ENCODE data around the gene SSNA1.

Gene SSNA1

DNA sequence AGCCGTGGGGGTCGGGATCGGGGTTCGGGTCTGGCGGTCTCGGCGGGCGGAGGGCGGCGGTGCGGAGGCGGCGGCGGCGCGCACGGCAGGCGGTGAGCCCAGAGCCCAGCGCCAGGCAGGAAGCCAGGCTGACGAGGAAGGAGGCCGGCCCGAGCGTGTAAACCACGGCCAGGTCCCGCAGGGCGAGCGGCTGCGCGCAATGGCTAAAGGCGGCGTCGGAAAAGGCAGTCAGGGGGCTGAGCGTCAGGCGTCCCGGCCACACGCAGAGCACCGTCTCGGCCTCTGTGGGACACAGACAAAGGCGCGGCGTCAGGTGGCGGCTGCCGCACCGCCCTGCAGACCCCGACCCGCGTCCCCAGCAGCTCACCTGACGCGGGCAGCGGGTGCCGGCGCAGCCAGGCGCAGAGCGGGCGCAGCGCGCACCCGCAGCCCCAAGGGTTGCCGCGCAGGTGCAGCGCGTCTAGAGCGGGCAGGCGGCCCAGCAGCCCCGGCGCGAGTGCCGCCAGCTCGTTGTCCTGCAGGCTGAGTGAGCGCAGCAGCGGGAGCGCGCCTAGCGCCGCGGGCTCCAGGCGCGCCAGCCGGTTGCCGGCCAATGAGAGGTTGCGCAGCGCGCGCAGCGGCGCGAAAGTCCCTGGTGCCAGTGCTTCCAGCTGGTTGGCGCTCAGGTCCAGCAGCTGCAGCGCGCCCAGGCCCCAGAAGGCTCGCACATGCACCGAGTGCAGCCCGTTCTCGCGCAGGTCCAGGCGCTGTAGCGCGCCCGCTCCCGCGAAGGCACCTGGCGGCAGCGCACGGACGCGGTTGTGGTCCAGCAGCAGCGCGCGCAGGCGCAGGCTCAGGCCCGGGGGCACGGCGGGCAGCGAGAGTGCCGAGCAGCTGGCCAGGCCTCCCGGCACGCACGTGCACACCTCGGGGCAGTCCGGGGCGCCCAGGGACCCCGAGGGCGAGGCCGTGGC lies 19.3 kb upstream of the SSNA1 start:
- no peak for DNase-seq

- no peak for DNase-seq
These were observed 18.5 kb upstream of the SSNA1 start, which contains the start of gene LRRC26 for GRCh38 chr9:137169896-137170358. LRRC26 (minus strand) TSS chr9:137170051; CDS start chr9:137169943, 108 bp downstream.

- DNase-seq = no peak
These were observed 17.9 kb upstream of the SSNA1 start for GRCh38 chr9:137170486-137171148.

DNA sequence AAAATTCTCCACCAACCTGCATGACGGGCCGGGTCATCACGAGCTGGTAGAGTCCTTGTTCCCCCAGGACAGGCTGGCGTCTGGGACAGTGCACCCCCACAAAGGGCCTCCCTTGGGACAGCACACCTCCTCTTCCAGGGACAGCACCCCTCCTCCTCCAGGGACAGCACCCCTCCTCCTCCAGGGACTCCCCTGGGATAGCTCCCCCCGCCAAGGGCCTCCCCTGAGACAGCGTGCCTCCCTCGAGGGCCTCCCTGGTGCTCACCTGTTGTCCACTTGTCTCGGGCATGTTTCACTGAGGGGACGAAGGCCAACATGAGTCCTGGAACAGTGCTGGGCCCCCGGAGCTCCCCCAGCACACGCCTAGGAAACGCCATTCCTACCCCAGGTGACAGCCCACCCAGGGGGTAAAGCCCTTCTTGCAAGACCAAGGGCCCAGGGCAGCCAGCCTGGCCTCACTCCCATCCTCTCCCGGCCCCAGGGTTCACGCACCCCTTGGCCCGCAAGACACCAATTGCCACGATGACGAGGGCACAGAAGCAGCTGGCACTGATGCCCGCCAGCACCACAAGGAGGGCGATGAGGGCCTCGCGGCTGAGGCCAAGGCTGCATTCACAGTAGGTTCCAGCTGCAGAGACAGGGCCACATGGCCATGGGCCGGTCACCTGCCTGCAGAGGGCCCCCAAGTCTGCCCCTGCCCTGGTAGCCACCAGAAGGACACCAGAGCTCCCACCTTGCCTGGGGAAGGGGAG lies 17.2 kb upstream of the SSNA1 start:
- DNase-seq = no peak

DNA sequence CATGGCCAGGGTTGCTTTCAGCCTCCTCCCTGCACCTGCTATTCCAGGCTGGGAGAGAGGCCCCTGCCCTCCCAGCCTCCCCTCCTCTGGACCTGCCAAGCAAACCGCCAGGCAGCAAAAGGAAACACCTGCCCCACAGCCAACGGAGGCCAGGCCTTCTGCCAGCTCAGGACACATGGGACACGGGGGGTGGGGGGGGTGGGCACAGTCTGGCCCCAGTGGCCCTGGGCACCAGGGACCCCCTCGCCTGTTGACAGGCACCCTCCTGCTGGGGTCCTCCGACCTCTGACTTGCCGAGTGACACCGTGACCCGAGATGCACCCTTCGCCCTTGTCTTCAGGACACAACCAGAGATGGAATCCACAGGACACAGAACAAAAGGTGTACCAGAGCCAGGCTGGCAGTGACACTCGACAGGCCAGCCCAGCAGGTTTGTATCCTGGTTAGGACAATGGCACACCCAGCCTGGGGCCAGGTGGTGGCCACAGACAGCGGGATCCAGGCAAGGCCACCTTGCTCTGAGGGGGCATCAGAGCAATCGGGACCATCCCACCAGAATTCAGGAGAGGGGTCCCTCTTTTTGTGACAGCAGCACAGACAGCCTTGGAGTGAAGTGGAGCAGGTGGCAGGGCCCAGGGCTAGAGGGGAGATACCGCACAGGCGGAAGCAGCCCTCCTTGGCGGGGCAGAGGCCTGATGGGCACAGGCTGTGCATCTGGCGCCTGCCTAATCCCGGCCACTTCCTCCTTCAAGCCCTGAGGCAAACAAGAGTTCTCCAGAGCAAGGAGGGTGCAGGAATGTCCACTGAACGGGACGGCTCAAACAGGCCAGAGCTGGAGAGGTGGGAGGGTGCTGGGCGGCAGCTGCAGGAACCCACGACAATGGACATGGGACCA lies 15.3 kb upstream of the SSNA1 start:
- DNase-seq = no peak

DNA sequence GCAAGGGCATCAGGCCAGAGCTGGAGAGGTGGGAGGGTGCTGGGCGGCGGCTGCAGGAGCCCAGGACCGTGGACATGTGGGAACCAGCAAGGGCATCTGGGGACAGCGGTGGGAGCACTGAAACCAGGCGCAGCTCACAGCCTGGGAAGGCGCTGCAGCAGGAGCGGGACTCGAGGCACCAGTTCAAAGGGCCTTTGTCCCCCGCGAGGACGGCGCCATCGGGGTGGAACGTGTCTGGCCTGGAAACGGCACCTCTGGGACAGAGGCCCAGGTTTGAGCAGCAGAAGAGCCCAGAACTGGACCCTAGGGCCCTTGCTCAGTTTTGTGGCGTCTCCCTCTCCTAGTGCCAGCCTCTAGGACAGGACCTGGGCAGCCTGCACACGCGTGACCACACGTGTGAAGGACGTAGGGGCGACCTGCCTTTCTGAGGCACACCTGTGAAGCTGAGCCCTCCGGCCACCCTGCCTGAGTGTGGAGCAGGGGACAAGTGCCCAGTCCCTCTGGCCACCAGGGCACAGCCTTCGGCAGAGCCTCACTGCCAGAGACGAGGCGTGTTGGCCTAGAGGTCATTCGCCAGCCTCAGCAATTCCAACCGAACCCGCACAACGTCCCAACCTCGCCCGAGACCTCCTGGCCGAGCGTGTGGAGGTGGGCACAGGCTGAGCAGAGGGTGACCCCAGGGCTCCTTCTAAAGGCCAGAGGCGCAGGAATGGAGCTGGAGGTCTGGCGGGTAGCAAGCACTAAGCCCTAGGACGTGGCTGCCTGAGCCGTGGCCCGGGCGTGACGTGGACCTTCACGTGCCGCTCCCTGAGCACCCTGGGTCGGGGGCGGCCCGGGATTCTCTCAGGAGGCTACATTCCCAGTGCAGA lies 14.4 kb upstream of the SSNA1 start:
- no peak for DNase-seq

DNA sequence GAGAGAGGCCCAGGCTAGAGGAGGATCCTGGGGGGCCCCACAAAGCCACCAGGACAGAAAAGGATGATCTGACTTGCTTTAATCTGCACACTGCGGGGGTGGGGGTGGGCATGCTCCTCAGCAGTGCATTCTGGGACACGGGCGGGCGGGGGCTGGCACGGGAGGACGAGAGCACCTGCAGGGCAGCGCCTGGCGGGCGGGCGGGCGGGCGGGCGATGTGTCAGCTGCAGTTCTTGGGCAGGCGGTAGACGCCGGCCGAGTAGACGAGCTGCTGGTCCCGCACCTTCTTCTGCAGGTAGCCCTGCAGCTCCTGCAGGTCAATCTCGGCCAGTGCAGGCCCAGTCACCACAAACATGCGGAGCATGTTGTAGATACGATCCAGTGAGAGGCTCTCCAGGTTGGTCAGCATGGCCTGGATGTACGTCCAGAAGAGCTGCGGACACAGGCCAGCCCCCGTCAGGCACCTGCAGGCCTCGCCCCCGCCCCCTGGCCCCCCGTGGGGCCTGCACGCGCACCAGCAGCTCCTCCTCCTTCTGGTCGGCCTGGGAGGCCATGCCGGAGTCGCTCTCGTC lies 13.7 kb upstream of the SSNA1 start:
- no peak for DNase-seq

DNA sequence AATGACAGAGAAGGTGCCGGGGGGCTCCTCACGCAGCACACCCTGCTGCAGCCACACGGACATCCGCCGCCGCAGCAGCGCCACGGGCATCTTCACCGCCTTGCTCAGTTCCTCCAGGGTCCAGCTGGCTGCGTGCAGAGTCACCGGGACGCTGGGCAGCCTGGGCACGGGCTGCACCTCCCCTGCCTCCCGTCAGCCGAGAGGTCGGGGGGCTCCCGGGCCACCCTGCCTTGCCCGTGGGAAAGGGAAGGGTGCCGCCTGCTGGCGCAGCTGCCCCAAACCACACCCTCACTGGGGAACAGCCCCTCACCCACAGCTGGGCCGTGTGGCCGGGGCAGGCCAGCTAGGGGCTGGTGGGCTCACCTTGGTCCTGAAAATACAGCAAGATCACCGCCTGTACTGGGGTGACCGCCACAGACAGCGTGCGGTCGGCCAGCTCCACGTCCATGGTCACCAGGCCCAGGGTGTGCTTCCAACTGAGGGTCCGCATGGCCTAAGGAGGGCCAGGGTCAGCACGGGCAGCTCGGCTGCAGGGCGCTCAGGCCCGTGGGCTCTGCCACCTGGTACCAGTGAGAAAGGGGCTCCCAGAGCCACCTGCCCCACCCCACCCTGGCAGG lies 13.0 kb upstream of the SSNA1 start:
- no peak for DNase-seq

DNA sequence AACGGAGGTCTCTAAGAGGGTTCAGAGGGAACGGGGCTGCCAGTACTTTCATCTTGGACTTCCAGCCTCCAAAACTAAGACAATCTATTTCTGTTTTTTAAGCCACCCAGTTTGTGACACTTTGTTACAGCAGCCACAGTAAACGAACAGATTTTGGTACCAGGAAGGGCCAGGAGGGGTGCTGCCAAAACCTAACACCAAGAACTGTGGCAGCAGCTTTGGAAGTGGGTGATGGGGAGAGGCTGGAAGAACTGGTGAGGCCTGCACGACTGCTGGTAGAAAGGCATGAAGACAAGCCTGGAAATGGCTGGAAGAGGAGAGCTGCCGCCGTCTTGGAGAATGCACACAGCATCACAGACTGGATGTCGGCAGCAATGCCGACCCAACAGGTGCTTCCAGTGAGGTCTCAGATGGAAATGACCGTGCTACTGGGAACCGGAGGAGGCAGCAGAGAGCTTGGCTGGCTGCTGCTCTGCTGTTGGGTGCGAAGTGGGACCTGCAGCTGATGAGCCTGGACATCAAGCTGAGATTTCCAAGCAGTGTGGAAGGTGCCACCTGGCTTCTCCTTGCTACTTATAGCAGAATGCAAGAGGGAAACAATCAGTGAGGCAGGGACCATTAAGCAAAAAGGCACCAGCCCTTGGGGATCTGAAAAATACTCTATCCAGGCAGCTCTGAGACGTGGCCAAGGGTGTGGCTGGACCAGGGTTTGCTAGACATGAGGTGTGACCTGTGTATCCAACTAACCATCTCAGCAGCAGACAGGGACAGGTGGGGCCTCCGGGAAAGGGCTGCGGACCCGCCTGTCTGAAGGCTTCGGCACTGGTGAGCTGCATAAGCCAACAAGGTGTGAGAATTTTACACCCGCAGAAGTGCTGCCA lies 11.9 kb upstream of the SSNA1 start:
- peak; percentile 23 for DNase-seq

- no peak for DNase-seq
These were observed 10.1 kb upstream of the SSNA1 start for GRCh38 chr9:137178201-137178938.

- no peak for DNase-seq
These were observed 9.4 kb upstream of the SSNA1 start for GRCh38 chr9:137178939-137179630.

- no peak for DNase-seq
These were observed 8.7 kb upstream of the SSNA1 start for GRCh38 chr9:137179761-137180160.

DNA sequence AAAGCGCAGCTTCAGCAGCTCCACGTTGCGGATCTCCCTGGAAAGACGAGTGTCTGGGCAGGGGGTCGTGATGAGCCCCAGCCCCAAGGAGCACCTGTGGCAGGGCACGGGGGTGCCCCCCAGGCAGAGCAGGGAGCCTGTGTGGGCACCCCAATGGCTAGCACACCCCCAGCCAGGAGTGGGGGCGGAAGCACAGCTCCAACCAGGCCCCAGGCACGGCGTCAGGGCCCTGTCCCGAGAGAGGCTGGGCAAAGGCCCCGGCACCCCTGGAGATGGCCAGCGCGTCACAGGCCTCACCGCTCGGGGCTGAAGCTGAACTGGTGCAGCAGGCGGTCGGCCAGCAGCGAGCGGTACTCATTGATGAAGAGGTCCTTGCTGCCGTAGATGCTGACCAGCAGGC lies 8.0 kb upstream of the SSNA1 start:
- DNase-seq = no peak

- no peak for DNase-seq
These were observed 6.8 kb upstream of the SSNA1 start for GRCh38 chr9:137181680-137182079.

GRCh38 chr9:137182836-137183235 lies 5.6 kb upstream of the SSNA1 start:
- DNase-seq = no peak

DNA sequence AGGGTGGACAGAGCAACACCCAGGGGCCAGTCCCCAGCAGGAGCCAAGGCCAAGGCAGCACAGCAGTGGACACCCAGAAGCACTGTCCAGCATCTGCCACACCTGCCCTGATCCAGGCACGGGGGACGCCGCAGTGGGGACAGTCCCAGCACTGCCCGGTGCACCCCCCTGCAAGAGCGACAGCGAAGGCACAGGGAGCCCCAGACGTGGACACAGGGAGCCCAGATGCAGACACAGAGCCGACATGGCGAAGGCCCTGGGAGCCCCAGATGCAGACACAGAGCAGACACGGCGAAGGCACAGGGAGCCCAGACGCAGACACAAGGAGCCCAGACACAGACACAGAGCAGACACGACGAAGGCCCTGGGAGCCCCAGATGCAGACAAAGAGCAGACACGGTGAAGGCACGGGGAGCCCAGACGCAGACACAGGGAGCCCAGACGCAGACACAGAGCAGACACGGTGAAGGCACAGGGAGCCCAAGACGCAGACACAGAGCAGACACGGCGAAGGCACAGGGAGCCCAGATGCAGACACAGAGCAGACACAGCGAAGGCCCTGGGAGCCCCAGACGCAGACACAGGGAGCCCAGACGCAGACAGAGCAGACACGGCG lies 4.4 kb upstream of the SSNA1 start:
- no peak for DNase-seq

DNA sequence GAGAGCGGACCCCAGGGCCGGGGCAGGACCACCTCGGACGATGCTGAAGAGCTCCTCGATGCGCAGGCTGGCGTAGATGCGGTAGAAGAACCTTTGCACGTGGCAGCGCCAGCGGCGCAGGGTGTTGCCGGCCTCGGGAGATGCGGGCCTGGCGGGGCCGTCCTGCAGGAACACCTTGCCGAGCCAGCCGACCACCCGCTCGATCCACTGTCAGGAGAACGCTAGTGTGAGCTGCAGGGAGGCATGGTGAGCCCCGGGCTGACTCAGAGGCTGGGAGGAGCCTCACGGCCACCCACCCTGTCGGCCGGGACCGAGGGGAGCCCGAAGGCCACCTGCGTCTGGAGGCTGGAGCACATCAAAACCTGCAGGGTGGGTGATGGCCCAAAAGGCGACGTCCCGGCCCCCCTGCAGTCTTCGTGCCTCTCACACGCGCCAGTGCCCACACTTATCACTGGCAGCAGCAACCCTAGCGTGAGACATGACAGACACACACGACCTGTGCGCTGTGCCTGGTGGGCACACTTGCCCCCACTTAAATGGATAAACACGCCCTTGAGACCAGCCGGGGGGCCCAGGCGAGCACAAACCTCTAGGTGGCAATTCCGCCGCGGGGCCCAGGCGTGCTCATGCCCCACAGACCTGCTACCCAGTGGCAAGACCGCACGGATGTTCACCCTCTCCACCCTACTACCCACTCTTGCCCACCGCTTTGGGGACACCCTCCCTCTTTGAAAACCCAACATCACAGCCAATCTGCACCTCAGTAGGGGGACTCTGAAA lies 3.4 kb upstream of the SSNA1 start:
- DNase-seq = no peak
